ENCODE results near the gene STXBP5. TPM values are rescaled to one million over a fixed set of nuclear protein-coding genes. Genes with fewer than 3 reads are reported as not detected.

STXBP5 gene
- total and polyA plus RNA-seq, 9 of the 15 experiments (the other 6 are each of a cell fraction or from before 2014, with no cell fraction given), result 23.3 to 172 (median 71.5) TPM

DNA sequence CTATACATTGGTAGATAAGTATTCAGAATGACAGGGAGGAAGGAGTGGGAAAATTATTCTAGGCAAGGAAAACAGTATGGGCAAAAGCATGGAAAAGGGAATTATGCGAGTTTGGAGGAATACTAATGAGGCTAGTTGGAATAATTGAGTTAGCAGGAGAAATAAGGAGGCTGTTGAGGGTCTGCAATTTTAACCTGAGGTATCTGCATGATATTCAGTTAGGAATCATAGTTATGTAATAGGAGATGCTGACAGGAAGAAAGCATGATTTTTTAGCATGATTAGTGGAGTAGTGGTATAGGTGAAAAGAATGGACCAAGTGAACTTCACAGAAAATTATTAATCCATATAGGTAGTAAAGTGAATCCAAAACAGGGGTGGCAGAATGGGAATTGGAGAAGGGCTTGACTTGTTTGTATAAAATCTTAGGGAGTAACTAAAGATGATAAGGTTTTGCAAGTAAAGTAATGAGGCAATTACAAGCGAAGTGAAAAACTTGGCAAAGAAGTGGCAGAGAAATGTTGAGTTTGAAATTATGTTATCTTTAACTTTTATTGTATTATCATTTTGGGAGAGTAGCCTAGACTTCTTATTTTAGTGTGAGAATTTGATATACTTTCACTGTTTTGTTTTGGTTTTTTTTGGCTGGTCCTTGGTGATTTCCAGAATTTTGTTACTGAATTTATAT, 5.7 kb downstream of the STXBP5 start (continued):
- TF ChIP-seq THAP12 (CRISPR knock-in tag; IDR thresholded peaks at IDR 0.05), result no peak
- TF ChIP-seq, protein P1, sequence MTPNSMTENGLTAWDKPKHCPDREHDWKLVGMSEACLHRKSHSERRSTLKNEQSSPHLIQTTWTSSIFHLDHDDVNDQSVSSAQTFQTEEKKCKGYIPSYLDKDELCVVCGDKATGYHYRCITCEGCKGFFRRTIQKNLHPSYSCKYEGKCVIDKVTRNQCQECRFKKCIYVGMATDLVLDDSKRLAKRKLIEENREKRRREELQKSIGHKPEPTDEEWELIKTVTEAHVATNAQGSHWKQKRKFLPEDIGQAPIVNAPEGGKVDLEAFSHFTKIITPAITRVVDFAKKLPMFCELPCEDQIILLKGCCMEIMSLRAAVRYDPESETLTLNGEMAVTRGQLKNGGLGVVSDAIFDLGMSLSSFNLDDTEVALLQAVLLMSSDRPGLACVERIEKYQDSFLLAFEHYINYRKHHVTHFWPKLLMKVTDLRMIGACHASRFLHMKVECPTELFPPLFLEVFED (CRISPR knock-in tag; conservative IDR thresholded peaks at IDR 0.05), result 0 out of 2 replicates have a peak, but pooled peaks have one; percentile 55
- peak; percentile 31 for TF ChIP-seq CCNT2 (IDR thresholded peaks at IDR 0.05; ENCODE audit: borderline replicate concordance, extremely low read depth, insufficient read length, low read depth, low read length)
- TF ChIP-seq NFIC (IDR thresholded peaks at IDR 0.05), result no peak
- TF ChIP-seq ZNF253 (CRISPR knock-in tag; conservative IDR thresholded peaks at IDR 0.05), result 0 out of 2 replicates have a peak, but pooled peaks have one; percentile 22
- TF ChIP-seq, protein P2, sequence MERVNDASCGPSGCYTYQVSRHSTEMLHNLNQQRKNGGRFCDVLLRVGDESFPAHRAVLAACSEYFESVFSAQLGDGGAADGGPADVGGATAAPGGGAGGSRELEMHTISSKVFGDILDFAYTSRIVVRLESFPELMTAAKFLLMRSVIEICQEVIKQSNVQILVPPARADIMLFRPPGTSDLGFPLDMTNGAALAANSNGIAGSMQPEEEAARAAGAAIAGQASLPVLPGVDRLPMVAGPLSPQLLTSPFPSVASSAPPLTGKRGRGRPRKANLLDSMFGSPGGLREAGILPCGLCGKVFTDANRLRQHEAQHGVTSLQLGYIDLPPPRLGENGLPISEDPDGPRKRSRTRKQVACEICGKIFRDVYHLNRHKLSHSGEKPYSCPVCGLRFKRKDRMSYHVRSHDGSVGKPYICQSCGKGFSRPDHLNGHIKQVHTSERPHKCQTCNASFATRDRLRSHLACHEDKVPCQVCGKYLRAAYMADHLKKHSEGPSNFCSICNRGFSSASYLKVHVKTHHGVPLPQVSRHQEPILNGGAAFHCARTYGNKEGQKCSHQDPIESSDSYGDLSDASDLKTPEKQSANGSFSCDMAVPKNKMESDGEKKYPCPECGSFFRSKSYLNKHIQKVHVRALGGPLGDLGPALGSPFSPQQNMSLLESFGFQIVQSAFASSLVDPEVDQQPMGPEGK (CRISPR knock-in tag; IDR thresholded peaks at IDR 0.05; ENCODE audit: borderline replicate concordance), result 0 out of 2 replicates have a peak, but pooled peaks have one; percentile 30
- TF ChIP-seq ZNF830 (CRISPR knock-in tag; IDR thresholded peaks at IDR 0.05), result no peak; the same call in 1 of the 2 replicates
- TF ChIP-seq ZBTB9 (CRISPR knock-in tag; IDR thresholded peaks at IDR 0.05), result 0 out of 2 replicates have a peak, but pooled peaks have one; percentile 47
- TF ChIP-seq ZNF23 (CRISPR knock-in tag; IDR thresholded peaks at IDR 0.05), result 0 out of 2 replicates have a peak, but pooled peaks have one; percentile 58
- TF ChIP-seq CAMTA2 (CRISPR knock-in tag; conservative IDR thresholded peaks at IDR 0.05), result no peak
- TF ChIP-seq CTBP1 (IDR thresholded peaks at IDR 0.05; ENCODE audit: borderline replicate concordance), result peak; percentile 37; the same call in 1 of the 2 replicates

Measured in K562 (cell line).